Colonic mucosa (tissue), 4 donors: ENCODE results near the gene EREG. TPM values are rescaled to one million over a fixed set of nuclear protein-coding genes. Genes with fewer than 3 reads are reported as not detected.

Experiments
- DNase-seq: peaks from one replicate; pipeline ENCODE4 v3.0.0-alpha.2; 2020
- H3K27ac ChIP-seq: fragments of 200-600 bp; one replicate; pipeline ENCODE4 v1.8.0; 2021
- H3K27me3 ChIP-seq: fragments of 200-600 bp; one replicate; pipeline ENCODE4 v1.8.0; 2021
- H3K36me3 ChIP-seq: fragments of 200-600 bp; one replicate; pipeline ENCODE4 v1.8.0; 2021
- H3K4me1 ChIP-seq: fragments of 200-600 bp; one replicate; pipeline ENCODE4 v1.8.0; 2021; ENCODE audit warnings: mild to moderate bottlenecking
- H3K4me3 ChIP-seq: fragments of 200-600 bp; one replicate; pipeline ENCODE4 v1.8.0; 2021
- H3K9ac ChIP-seq, 2 donors: one replicate each; pipeline ENCODE4 v1.7.0; 2013; ENCODE audit warnings: control low read depth in 2 of 2, low read depth in 2 of 2, low read length in 2 of 2
- H3K9me3 ChIP-seq: fragments of 200-600 bp; one replicate; pipeline ENCODE4 v1.8.0; 2021
- intact Hi-C: fragments of 100-400 bp; cut with DNase I; formaldehyde crosslinking; loops from one replicate; pipeline ENCODE4 v1.14.1; 2022
- total RNA-seq, 2 donors: library from RNA; stranded (reverse); fragmentation: NEBNext Ultra II Directional in 1 of 2; extraction: Animal tissue kit (Norgen Biotek cat#: 25700) in 1 of 2; gene quantifications; one replicate each; pipeline ENCODE4 v1.2.1, GENCODE V29; 2021
- TF ChIP-seq, protein P1 (sequence below): fragments of 200-600 bp; IDR thresholded peaks from one replicate; pipeline ENCODE4 v1.8.0; 2022; ENCODE audit warnings: antibody characterized with exemption, mild to moderate bottlenecking
- donor health status: healthy.
- donor health status: DM: no; HTN: no; CAD: no.
- donor health status: DM: no; HTN: no; CAD: no.

EREG gene
- total RNA-seq, 2 donors from 2014 or later = 2.4 to 3.5 TPM

DNA sequence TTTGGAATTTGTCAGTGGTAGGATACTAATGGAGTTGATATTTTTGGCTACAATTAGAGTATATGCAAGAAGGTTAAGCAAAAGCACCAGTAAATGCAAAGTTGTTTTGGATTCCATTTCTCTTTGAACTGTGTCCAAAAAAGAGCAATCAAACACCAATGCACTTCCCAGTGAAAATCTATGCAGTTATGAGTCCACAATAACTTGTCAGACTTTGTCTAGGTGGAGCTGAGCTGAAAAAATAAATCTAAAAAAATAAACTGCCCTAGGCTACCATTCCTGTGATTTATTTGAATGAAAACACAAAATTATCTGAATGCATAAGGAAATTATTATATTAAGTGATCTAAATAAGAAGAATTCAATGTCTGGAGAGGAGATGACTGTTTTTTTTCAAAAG lies 42.9 kb downstream of the EREG start:
- TF ChIP-seq, protein P1, sequence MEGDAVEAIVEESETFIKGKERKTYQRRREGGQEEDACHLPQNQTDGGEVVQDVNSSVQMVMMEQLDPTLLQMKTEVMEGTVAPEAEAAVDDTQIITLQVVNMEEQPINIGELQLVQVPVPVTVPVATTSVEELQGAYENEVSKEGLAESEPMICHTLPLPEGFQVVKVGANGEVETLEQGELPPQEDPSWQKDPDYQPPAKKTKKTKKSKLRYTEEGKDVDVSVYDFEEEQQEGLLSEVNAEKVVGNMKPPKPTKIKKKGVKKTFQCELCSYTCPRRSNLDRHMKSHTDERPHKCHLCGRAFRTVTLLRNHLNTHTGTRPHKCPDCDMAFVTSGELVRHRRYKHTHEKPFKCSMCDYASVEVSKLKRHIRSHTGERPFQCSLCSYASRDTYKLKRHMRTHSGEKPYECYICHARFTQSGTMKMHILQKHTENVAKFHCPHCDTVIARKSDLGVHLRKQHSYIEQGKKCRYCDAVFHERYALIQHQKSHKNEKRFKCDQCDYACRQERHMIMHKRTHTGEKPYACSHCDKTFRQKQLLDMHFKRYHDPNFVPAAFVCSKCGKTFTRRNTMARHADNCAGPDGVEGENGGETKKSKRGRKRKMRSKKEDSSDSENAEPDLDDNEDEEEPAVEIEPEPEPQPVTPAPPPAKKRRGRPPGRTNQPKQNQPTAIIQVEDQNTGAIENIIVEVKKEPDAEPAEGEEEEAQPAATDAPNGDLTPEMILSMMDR = no peak
- DNase-seq = no peak
- Histone ChIP-seq H3K9me3 (no peaks in the 10 kb centered on the region), H3K27me3 (no peaks in the 10 kb centered on the region), H3K4me1 (no peaks in the 10 kb centered on the region), H3K36me3 (no peaks in the 10 kb centered on the region), H3K9ac (no peak overlapping the region), H3K27ac (no peak overlapping the region), H3K4me3 (no peak overlapping the region)
- intact Hi-C loops = no loop called here

DNA sequence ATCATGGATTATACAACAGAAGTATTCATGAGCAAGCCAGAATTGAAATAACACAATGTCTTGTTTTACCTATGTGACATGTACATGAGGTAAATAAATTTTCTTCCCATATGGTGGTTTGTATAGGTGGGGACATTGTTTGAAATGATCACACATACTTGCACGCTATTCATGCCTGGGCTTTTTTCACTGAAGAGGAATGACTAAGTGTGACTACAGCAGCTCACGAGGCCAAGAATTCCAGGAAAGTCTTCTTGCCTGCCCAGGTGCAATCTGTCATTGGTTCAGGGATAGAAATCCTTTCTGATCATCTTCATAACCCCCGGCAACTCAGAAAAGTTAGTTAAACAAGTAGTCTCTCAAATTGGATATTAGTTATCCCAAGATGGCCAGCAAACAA lies 43.7 kb downstream of the EREG start:
- intact Hi-C loops = no loop called here
- Histone ChIP-seq H3K9me3 (no peaks in the 10 kb centered on the region), H3K27ac (no peak overlapping the region), H3K4me1 (no peaks in the 10 kb centered on the region), H3K36me3 (no peaks in the 10 kb centered on the region), H3K9ac (no peak overlapping the region), H3K27me3 (no peaks in the 10 kb centered on the region), H3K4me3 (no peak overlapping the region)
- TF ChIP-seq, protein P1 = no peak
- DNase-seq = no peak

DNA sequence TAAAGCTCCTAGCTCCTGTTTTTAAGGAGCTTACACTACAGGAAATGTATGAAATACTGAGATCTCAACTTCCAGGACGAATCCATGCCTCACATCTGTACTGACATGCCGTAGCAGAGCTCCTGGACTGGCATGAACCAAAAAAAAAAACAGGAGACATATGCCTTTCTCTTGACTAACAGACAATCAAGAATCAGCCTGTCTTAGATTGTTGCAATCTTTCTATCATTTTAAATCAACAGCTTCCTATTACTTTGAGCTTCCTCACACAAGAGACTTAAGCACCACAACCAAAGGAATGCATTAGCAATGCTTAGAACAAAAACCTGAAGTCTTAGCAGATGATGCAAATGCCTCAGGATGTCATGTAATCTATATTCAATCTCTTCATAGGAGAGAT lies 45.3 kb downstream of the EREG start:
- no peaks in the 10 kb centered on the region for H3K4me1 ChIP-seq
- intact Hi-C loops = no loop called here

DNA sequence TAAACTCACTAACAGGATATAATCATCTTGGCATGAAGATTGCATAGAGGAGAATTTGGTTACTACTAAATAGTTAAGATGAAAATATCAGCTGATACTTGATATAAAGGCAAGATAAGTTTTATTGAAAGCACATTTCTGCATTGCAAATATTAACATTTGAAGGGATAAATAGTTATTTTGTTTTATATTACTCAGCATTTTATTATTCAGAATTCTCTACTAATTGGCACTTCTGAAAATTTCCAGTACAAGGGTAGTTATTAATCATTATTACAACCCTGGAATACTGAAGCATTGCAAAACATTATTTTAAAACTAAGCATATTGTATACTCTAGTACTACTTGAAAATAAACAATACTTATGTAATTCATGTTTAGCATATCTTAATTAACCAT lies 47.3 kb downstream of the EREG start:
- TF ChIP-seq, protein P1 = no peak
- Histone ChIP-seq H3K27ac (no peak overlapping the region), H3K27me3 (no peaks in the 10 kb centered on the region), H3K9me3 (no peaks in the 10 kb centered on the region), H3K4me3 (no peak overlapping the region), H3K36me3 (no peaks in the 10 kb centered on the region), H3K9ac (no peak overlapping the region), H3K4me1 (no peaks in the 10 kb centered on the region)
- DNase-seq = no peak
- intact Hi-C loops = no loop called here

More for the DNA sequence above, 45.3 kb downstream of the EREG start:
- H3K9me3 ChIP-seq = no peaks in the 10 kb centered on the region
- no peak for DNase-seq
- no peak overlapping the region for H3K4me3 ChIP-seq
- no peak overlapping the region for H3K9ac ChIP-seq
- H3K27me3 ChIP-seq = no peaks in the 10 kb centered on the region
- no peak overlapping the region for H3K27ac ChIP-seq
- TF ChIP-seq, protein P1 = no peak
- H3K36me3 ChIP-seq = no peaks in the 10 kb centered on the region

DNA sequence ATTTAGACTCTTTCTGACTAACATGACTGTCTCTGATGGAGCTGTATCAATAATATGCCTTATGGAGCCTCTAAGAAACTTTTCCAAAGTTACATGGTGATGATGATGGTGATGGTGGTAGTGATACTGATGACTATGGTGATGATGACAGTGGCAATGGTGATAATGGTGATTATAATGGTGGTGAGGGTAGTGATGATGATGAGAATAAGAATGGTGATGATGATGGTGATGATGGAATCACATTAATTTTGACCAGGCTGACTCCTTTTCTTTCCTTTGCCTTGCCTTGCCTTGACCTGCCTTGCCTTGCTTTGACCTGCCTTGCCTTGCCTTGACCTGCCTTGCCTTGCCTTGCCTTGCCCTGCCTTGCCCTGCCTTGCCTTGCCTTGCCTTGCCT lies 48.3 kb downstream of the EREG start:
- Histone ChIP-seq H3K4me1 (no peaks in the 10 kb centered on the region), H3K27ac (no peak overlapping the region), H3K9ac (no peak overlapping the region), H3K9me3 (no peaks in the 10 kb centered on the region), H3K36me3 (no peaks in the 10 kb centered on the region), H3K4me3 (no peak overlapping the region), H3K27me3 (no peaks in the 10 kb centered on the region)
- TF ChIP-seq, protein P1 = no peak
- intact Hi-C loops = no loop called here
- no peak for DNase-seq
